AG10803 (cell line): ENCODE measurements around the gene PTGES2.

Source experiments
- DNase-seq: peaks from one replicate; pipeline ENCODE4 v3.0.0; 2010; ENCODE audit warnings: low read depth
- H3K4me3 ChIP-seq: 2 replicates; pipeline ENCODE4 v1.5.1; 2011; ENCODE audit warnings: mild to moderate bottlenecking, low read length, control low read depth
- TF ChIP-seq, protein P1 (sequence below): conservative IDR thresholded peaks from 2 replicates; pipeline ENCODE4 v1.5.1; 2011; ENCODE audit warnings: mild to moderate bottlenecking, low read length, control low read depth, inconsistent platforms

Gene PTGES2

DNA sequence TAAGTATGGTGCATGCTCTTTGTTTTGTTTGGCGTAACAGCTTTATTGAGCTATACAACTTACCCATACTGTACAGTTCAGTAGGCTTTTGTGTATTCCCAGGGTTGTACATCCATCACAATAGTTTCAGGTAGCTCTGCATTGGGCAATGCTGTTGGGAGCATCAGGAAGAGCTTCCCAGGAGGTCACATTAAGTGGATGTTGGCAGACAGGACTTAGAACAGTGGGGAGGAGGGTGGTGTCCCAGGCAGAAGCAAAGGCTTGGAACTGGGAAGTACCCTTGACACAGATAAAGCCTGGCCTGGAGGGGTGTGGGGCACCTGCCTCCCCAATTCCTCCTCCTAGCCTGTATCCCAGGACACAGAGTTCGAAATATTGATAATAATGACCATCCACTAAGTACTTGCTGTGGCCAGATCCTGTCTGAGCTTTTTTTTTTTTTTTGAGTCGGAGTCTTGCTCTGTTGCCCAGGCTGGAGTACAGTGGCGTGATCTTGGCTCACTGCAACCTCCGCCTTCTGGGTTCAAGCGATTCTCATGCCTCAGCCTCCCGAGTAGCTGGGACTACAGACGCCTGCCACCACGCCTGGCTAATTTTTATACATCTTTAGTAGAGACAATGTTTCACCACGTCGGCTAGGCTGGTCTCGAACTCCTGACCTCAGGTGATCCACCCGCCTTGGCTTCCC, 33.8 kb upstream of the PTGES2 start:
- no peak overlapping the region; the same call in 1 of the 2 replicates for H3K4me3 ChIP-seq
- no peak for DNase-seq
- TF ChIP-seq, protein P1, sequence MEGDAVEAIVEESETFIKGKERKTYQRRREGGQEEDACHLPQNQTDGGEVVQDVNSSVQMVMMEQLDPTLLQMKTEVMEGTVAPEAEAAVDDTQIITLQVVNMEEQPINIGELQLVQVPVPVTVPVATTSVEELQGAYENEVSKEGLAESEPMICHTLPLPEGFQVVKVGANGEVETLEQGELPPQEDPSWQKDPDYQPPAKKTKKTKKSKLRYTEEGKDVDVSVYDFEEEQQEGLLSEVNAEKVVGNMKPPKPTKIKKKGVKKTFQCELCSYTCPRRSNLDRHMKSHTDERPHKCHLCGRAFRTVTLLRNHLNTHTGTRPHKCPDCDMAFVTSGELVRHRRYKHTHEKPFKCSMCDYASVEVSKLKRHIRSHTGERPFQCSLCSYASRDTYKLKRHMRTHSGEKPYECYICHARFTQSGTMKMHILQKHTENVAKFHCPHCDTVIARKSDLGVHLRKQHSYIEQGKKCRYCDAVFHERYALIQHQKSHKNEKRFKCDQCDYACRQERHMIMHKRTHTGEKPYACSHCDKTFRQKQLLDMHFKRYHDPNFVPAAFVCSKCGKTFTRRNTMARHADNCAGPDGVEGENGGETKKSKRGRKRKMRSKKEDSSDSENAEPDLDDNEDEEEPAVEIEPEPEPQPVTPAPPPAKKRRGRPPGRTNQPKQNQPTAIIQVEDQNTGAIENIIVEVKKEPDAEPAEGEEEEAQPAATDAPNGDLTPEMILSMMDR, result no peak

GRCh38 chr9:128160603-128160987, 33.1 kb upstream of the PTGES2 start:
- TF ChIP-seq, protein P1, result no peak
- DNase-seq, result peak; percentile 13
- H3K4me3 ChIP-seq, result peak overlapping the region; percentile 81

- H3K4me3 ChIP-seq, result peak within 1 kb of the TSS; percentile 81
- TF ChIP-seq, protein P1, result no peak
- DNase-seq, result peak; percentile 87
Observed at GRCh38 chr9:128159784-128160602, 32.5 kb upstream of the PTGES2 start, which contains the start of gene BBLN. Gene BBLN, plus strand, starts transcription at chr9:128160265. Its CDS starts 143 bp downstream, at chr9:128160408.

GRCh38 chr9:128159522-128159783, 31.9 kb upstream of the PTGES2 start:
- TF ChIP-seq, protein P1, result no peak
- H3K4me3 ChIP-seq, result peak overlapping the region; percentile 66
- no peak for DNase-seq

DNA sequence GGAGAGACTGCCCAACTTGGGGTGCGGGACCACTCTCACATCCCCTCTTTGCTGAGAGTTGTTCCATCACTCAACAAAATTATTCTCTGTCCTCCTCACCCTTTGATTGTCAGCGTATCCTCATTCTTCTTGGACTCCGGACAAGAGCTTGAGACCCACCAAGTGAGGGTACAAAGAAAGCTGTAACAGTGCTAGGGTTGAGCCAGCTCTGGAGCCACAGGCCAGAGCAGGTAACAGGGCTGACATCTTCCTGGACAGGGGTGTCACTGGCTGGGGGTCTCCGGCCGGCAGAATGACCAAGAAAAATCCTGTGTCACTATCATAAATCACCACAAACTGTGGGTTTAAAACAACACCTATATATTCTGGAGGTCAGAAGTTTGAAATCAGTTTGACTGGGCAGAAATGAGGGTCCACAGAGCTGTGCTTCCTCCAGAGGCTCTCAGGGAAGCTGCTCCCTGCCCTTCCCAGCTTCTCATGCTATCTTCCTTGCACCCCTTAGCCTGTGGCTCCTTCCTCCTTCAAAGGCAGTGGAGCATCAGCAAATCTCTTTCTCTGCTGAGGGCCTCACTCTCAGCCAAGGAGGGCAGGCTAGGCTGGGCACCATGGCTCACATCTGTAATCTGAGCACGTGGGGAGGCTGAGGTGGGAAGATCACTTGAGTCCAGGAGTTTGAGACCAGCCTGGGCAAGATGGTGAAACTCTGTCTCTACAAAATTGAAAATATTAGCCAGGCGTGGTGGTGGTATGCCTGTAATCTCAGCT, 28.4 kb upstream of the PTGES2 start:
- DNase-seq, result no peak
- H3K4me3 ChIP-seq, result no peak overlapping the region
- TF ChIP-seq, protein P1, result no peak

GRCh38 chr9:128153947-128154695, 26.6 kb upstream of the PTGES2 start:
- no peak for DNase-seq
- H3K4me3 ChIP-seq, result no peak overlapping the region
- TF ChIP-seq, protein P1, result no peak
